Measurements from ENCODE around the gene IQCN.
A peak's percentile ranks its signal among the peaks of the same experiment; 100 is the strongest.

IQCN gene

GRCh38 chr19:18274219-18274780, at the start of gene IQCN:
TSS of gene IQCN (minus strand) at chr19:18274452. CDS start at chr19:18269478, 4,974 bp downstream.
- no peak for DNase-seq

GRCh38 chr19:18322759-18323460, 48.7 kb upstream of the IQCN start, which contains the start of gene LSM4:
TSS of gene LSM4 (minus strand) at chr19:18323076. CDS start at chr19:18323020, 56 bp downstream.
- peak; percentile 99 for DNase-seq

GRCh38 chr19:18322318-18322758, 48.1 kb upstream of the IQCN start:
- DNase-seq = peak; percentile 90

- DNase-seq = peak; percentile 85
Measured at GRCh38 chr19:18321734-18322102, 47.5 kb upstream of the IQCN start.

- DNase-seq = no peak
Measured at GRCh38 chr19:18320865-18321733, 46.8 kb upstream of the IQCN start.

- DNase-seq = no peak
Measured at GRCh38 chr19:18319591-18320135, 45.4 kb upstream of the IQCN start.

- DNase-seq = peak; percentile 94
Measured at GRCh38 chr19:18317961-18318800, 43.9 kb upstream of the IQCN start.

GRCh38 chr19:18313398-18313797, 39.1 kb upstream of the IQCN start:
- DNase-seq = no peak

GRCh38 chr19:18312092-18312534, 37.9 kb upstream of the IQCN start:
- DNase-seq = no peak

GRCh38 chr19:18311502-18312091, 37.3 kb upstream of the IQCN start:
- no peak for DNase-seq

- DNase-seq = no peak
Measured at GRCh38 chr19:18310966-18311365, 36.7 kb upstream of the IQCN start.

GRCh38 chr19:18310118-18310909, 36.1 kb upstream of the IQCN start:
- no peak for DNase-seq

- no peak for DNase-seq
Measured at GRCh38 chr19:18309525-18310064, 35.3 kb upstream of the IQCN start.

GRCh38 chr19:18308948-18309325, 34.7 kb upstream of the IQCN start:
- DNase-seq = no peak

- DNase-seq = no peak
Measured at GRCh38 chr19:18308051-18308947, 34.0 kb upstream of the IQCN start.

GRCh38 chr19:18307271-18307681, 33.0 kb upstream of the IQCN start:
- no peak for DNase-seq

- no peak for DNase-seq
Measured at GRCh38 chr19:18306888-18307260, 32.6 kb upstream of the IQCN start.

- no peak for DNase-seq
Measured at GRCh38 chr19:18306209-18306887, 32.1 kb upstream of the IQCN start.

Data from hematopoietic multipotent progenitor cell treated with erythropoietin and hydrocortisone succinate and interleukin-3 and kit ligand, for 6 days (in vitro differentiated cells).